B cell (primary cell): Measurements from ENCODE around the gene OS9.

Source experiments
- CTCF ChIP-seq: fragments of 200-600 bp; IDR thresholded peaks from one replicate; pipeline ENCODE4 v1.8.0; 2022; ENCODE audit warnings: antibody characterized with exemption, mild to moderate bottlenecking
- EZH2 ChIP-seq: IDR thresholded peaks from 2 replicates; pipeline ENCODE4 v1.6.1; 2012; ENCODE audit warnings: borderline replicate concordance, low read depth, mild to moderate bottlenecking, moderate library complexity, low read length; ENCODE audit not compliant: insufficient read depth, poor library complexity, severe bottlenecking

GRCh38 chr12:57756406-57757341, 62.7 kb downstream of the OS9 start:
- peak; percentile 82 for TF ChIP-seq CTCF
- no peak for TF ChIP-seq EZH2
